Thyroid gland (tissue), 4 donors: Measurements from ENCODE around the gene ADAM12.

Source experiments
- POLR2A ChIP-seq, 2 donors: fragments of 450-650 bp; IDR thresholded peaks; one replicate each; pipeline ENCODE4 v1.6.1; 2017; ENCODE audit warnings: antibody characterized with exemption in 2 of 2, mild to moderate bottlenecking in 2 of 2, moderate library complexity in 1 of 2
- TF ChIP-seq, protein P1 (sequence below), 6 experiments: fragments of 200-600 bp in 3 of 6; fragments of 450-650 bp in 3 of 6; sonication (generic) in 3 of 6; IDR thresholded peaks; one replicate each; pipeline ENCODE4 v1.5.1; 2016 to 2019; ENCODE audit warnings: antibody characterized with exemption in 6 of 6, mild to moderate bottlenecking in 2 of 6, inconsistent platforms in 1 of 6, moderate library complexity in 1 of 6

DNA sequence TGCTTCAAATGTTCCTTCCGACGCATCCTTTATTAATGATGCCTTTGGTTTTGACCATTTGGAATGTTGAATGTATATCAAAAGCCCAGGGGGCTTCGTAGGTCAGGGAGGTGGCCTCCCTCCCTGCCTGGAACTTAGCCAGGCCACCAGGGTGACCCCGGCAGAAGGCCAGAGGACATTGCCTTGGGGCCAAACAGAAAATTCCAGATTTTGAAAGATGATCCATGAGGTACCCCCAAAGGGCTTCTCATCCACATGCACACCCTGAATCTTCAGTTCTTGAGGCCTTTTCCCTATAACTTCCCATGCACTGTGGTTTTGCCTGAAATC lies 171.7 kb downstream of the ADAM12 start:
- TF ChIP-seq, protein P1, sequence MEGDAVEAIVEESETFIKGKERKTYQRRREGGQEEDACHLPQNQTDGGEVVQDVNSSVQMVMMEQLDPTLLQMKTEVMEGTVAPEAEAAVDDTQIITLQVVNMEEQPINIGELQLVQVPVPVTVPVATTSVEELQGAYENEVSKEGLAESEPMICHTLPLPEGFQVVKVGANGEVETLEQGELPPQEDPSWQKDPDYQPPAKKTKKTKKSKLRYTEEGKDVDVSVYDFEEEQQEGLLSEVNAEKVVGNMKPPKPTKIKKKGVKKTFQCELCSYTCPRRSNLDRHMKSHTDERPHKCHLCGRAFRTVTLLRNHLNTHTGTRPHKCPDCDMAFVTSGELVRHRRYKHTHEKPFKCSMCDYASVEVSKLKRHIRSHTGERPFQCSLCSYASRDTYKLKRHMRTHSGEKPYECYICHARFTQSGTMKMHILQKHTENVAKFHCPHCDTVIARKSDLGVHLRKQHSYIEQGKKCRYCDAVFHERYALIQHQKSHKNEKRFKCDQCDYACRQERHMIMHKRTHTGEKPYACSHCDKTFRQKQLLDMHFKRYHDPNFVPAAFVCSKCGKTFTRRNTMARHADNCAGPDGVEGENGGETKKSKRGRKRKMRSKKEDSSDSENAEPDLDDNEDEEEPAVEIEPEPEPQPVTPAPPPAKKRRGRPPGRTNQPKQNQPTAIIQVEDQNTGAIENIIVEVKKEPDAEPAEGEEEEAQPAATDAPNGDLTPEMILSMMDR (IDR thresholded peaks at IDR 0.05) = no peak
- TF ChIP-seq POLR2A (IDR thresholded peaks at IDR 0.05) = no peak
